HL-60 (cell line): ENCODE measurements around the gene RPS6KA6.
A peak's percentile ranks its signal among the peaks of the same experiment; 100 is the strongest.

ENCODE experiments used
- DNase-seq, 2 experiments: peaks; one replicate each; pipeline ENCODE4 v3.0.0-alpha.2; 2010 to 2020; ENCODE audit warnings: low read depth in 1 of 2, low spot score in 1 of 2
- H3K27ac ChIP-seq: fragments of 250-450 bp; sonication (Bioruptor Pico); replicated peaks from 2 replicates; pipeline ENCODE4 v1.5.1; 2020; ENCODE audit warnings: mild to moderate bottlenecking, moderate library complexity
- H3K27me3 ChIP-seq: fragments of 250-450 bp; sonication (Bioruptor Pico); 2 replicates; pipeline ENCODE4 v1.5.1; 2021; ENCODE audit warnings: mild to moderate bottlenecking, moderate library complexity; ENCODE audit not compliant: insufficient read depth, poor library complexity, severe bottlenecking
- H3K4me3 ChIP-seq: replicated peaks from 2 replicates; pipeline ENCODE4 v1.5.1; 2011; ENCODE audit warnings: mild to moderate bottlenecking, control low read depth, low read length; ENCODE audit not compliant: insufficient read depth
- CTCF ChIP-seq: IDR thresholded peaks from one replicate; pipeline ENCODE4 v1.5.1; 2011; ENCODE audit warnings: low read length, control low read depth, inconsistent platforms; ENCODE audit not compliant: insufficient read depth
- GABPA ChIP-seq: IDR thresholded peaks from 2 replicates; pipeline ENCODE4 v1.6.1; 2012; ENCODE audit warnings: low read depth
- POLR2AphosphoS5 ChIP-seq: IDR thresholded peaks from 2 replicates; pipeline ENCODE4 v1.6.1; 2012; ENCODE audit warnings: low read depth
- REST ChIP-seq: IDR thresholded peaks from 2 replicates; pipeline ENCODE4 v1.6.1; 2012; ENCODE audit warnings: low read depth; ENCODE audit not compliant: insufficient replicate concordance
- SPI1 ChIP-seq: IDR thresholded peaks from 2 replicates; pipeline ENCODE4 v1.6.1; 2012; ENCODE audit warnings: low read depth, mild to moderate bottlenecking, borderline replicate concordance

The RPS6KA6 gene

GRCh38 chrX:84064164-84064563, 123.8 kb downstream of the RPS6KA6 start:
- Histone ChIP-seq H3K4me3 (no peak overlapping the region), H3K27ac (no peak overlapping the region), H3K27me3 (no peaks in the 10 kb centered on the region)
- DNase-seq = no peak
- TF ChIP-seq REST (no peak), POLR2AphosphoS5 (no peak), SPI1 (no peak), CTCF (no peak), GABPA (no peak)

GRCh38 chrX:84047339-84047738, 140.7 kb downstream of the RPS6KA6 start:
- H3K27ac ChIP-seq = no peak overlapping the region
- no peak overlapping the region for H3K4me3 ChIP-seq
- no peak for TF ChIP-seq GABPA
- no peak for TF ChIP-seq POLR2AphosphoS5
- no peak for TF ChIP-seq REST
- no peak for TF ChIP-seq SPI1
- no peak for TF ChIP-seq CTCF
- no peaks in the 10 kb centered on the region for H3K27me3 ChIP-seq
- no peak for DNase-seq

GRCh38 chrX:84046403-84046984, 141.5 kb downstream of the RPS6KA6 start:
- H3K27me3 ChIP-seq = no peaks in the 10 kb centered on the region
- peak; percentile 8 for TF ChIP-seq CTCF
- TF ChIP-seq GABPA = no peak
- peak in 1 of 2 experiments; percentile 18 for DNase-seq

GRCh38 chrX:84044051-84044450, 143.9 kb downstream of the RPS6KA6 start:
- TF ChIP-seq SPI1 (no peak), CTCF (no peak), POLR2AphosphoS5 (no peak), GABPA (no peak), REST (no peak)
- DNase-seq = no peak
- Histone ChIP-seq H3K4me3 (no peak overlapping the region), H3K27me3 (no peaks in the 10 kb centered on the region), H3K27ac (no peak overlapping the region)

More at GRCh38 chrX:84046403-84046984, 141.5 kb downstream of the RPS6KA6 start:
- Histone ChIP-seq H3K4me3 (no peak overlapping the region), H3K27ac (no peak overlapping the region)
